GM12878 (cell line): ENCODE data around the gene PIGB. TPM values are rescaled to one million over a fixed set of nuclear protein-coding genes. Genes with fewer than 3 reads are reported as not detected.

ENCODE experiments used
- ATAC-seq: fragments of 200-7000 bp; cut with Tn5 transposase; 3 replicates; pipeline ENCODE4 v1.9.1; 2020; ENCODE audit warnings: mild to moderate bottlenecking, moderate library complexity
- BruUV-seq: library from RNA; stranded (reverse); fragments of 400-500 nt; replicated peaks from 2 replicates; lab custom pipeline; 2021; lab: Mats Ljungman, UMichigan
- CTCF ChIA-PET: fragments of 300-600 bp; sonication (Branson Sonifier 250); formaldehyde crosslinking; extraction: SDS; loops from one replicate; lab custom pipeline; 2021; ENCODE audit warnings: inconsistent platforms; lab: Yijun Ruan, JAX
- POLR2A ChIA-PET: fragments of 350-600 bp; formaldehyde crosslinking; extraction: SDS; loops from one replicate; lab custom pipeline; 2021; ENCODE audit warnings: inconsistent platforms; lab: Charles Lee
- RAD21 ChIA-PET: fragments of 300-600 bp; sonication (Branson Sonifier 250); formaldehyde crosslinking; loops from one replicate; lab custom pipeline; 2023; ENCODE audit warnings: antibody characterized with exemption; ENCODE audit not compliant: unreplicated experiment; lab: Charles Lee
- SMC1A ChIA-PET: fragments of 300-600 bp; sonication (Branson Sonifier 250); formaldehyde crosslinking; loops from one replicate; lab custom pipeline; 2023; ENCODE audit not compliant: unreplicated experiment, uncharacterized antibody; lab: Charles Lee
- DNase-seq: peaks from one replicate; pipeline ENCODE4 v3.0.0-alpha.2; 2011; ENCODE audit warnings: low read depth, low spot score
- FAIRE-seq: peaks from 3 replicates; lab custom pipeline; 2011; peaks lifted over from hg19 to GRCh38; lab: Jason Lieb, UNC
- H2AFZ ChIP-seq: 2 replicates; pipeline ENCODE4 v1.6.0; 2011; ENCODE audit warnings: low read depth, low read length, control low read depth; ENCODE audit not compliant: control insufficient read depth
- H3K27ac ChIP-seq: 2 replicates; pipeline ENCODE4 v1.5.1; 2011; ENCODE audit warnings: control low read depth; ENCODE audit not compliant: control insufficient read depth, insufficient read depth
- H3K27me3 ChIP-seq, 2 experiments: replicated peaks in 1 of 2; 2 replicates each; pipeline versions ENCODE4 v1.6.0 to v1.6.1; 2011; ENCODE audit warnings: low read length in 1 of 2; ENCODE audit not compliant: control insufficient read depth in 2 of 2, insufficient read depth in 2 of 2
- H3K36me3 ChIP-seq, 2 experiments: 2 replicates each; pipeline ENCODE4 v1.5.1; 2011; ENCODE audit warnings: low read length in 1 of 2; ENCODE audit not compliant: control insufficient read depth in 2 of 2, insufficient read depth in 2 of 2
- H3K4me1 ChIP-seq: 2 replicates; pipeline ENCODE4 v1.6.1; 2011; ENCODE audit warnings: mild to moderate bottlenecking, low read length, moderate library complexity, mixed read lengths; ENCODE audit not compliant: control insufficient read depth, insufficient read depth
- H3K4me2 ChIP-seq: 2 replicates; pipeline ENCODE4 v1.6.0; 2011; ENCODE audit warnings: control low read depth; ENCODE audit not compliant: control insufficient read depth, insufficient read depth
- H3K4me3 ChIP-seq: fragments of 200-600 bp; sonication (generic); 2 replicates; pipeline ENCODE4 v1.5.1; 2016
- H3K79me2 ChIP-seq: 2 replicates; pipeline ENCODE4 v1.6.0; 2011; ENCODE audit warnings: low read length; ENCODE audit not compliant: control insufficient read depth, insufficient read depth
- H3K9ac ChIP-seq: 2 replicates; pipeline ENCODE4 v1.8.0; 2011; ENCODE audit warnings: low read length, control low read depth, mixed read lengths; ENCODE audit not compliant: control insufficient read depth, insufficient read depth
- H3K9me3 ChIP-seq: replicated peaks from 3 replicates; pipeline ENCODE4 v1.5.1; 2011; ENCODE audit warnings: mild to moderate bottlenecking, low read length; ENCODE audit not compliant: control insufficient read depth, insufficient read depth
- H4K20me1 ChIP-seq: 2 replicates; pipeline ENCODE4 v1.6.0; 2011; ENCODE audit not compliant: control insufficient read depth, insufficient read depth
- CBX5 ChIP-seq: sonication (generic); IDR thresholded peaks from 2 replicates; pipeline ENCODE4 v1.6.1; 2016; ENCODE audit warnings: low read depth, moderate library complexity, mild to moderate bottlenecking, inconsistent platforms
- E2F8 ChIP-seq: fragments of 450-650 bp; IDR thresholded peaks from 2 replicates; pipeline ENCODE4 v1.6.1; 2018; ENCODE audit warnings: mild to moderate bottlenecking, low read depth, moderate library complexity; ENCODE audit not compliant: partially characterized antibody
- GATAD2B ChIP-seq: fragments of 450-650 bp; conservative IDR thresholded peaks from 2 replicates; pipeline ENCODE4 v1.6.1; 2017; ENCODE audit warnings: low read depth, mild to moderate bottlenecking, moderate library complexity
- IKZF1 ChIP-seq: fragments of 450-650 bp; conservative IDR thresholded peaks from 2 replicates; pipeline ENCODE4 v1.6.1; 2017; ENCODE audit warnings: antibody characterized with exemption, mild to moderate bottlenecking
- IKZF2 ChIP-seq, 2 experiments: fragments of 450-650 bp; IDR thresholded peaks; 2 replicates each; pipeline ENCODE4 v1.6.1; 2017; ENCODE audit warnings: mild to moderate bottlenecking in 2 of 2, moderate library complexity in 2 of 2
- MTA2 ChIP-seq: fragments of 450-650 bp; IDR thresholded peaks from 2 replicates; pipeline ENCODE4 v1.6.1; 2016; ENCODE audit warnings: low read depth, mild to moderate bottlenecking, moderate library complexity
- MTA3 ChIP-seq: IDR thresholded peaks from 2 replicates; pipeline ENCODE4 v1.6.1; 2012; ENCODE audit warnings: low read length, inconsistent platforms, borderline replicate concordance
- PAX5 ChIP-seq: IDR thresholded peaks from 2 replicates; pipeline ENCODE4 v1.6.1; 2011; ENCODE audit warnings: low read depth, low read length, borderline replicate concordance
- RELB ChIP-seq: fragments of 450-650 bp; IDR thresholded peaks from 2 replicates; pipeline ENCODE4 v1.6.1; 2017; ENCODE audit warnings: low read depth, mild to moderate bottlenecking, moderate library complexity
- SPI1 ChIP-seq: IDR thresholded peaks from 2 replicates; pipeline ENCODE4 v1.6.1; 2011; ENCODE audit warnings: low read depth, mild to moderate bottlenecking, low read length, moderate library complexity, borderline replicate concordance; ENCODE audit not compliant: insufficient read depth
- TARDBP ChIP-seq: IDR thresholded peaks from 2 replicates; pipeline ENCODE4 v1.6.1; 2016; ENCODE audit warnings: borderline replicate concordance
- ZNF217 ChIP-seq: fragments of 450-650 bp; IDR thresholded peaks from 2 replicates; pipeline ENCODE4 v1.6.1; 2017; ENCODE audit warnings: antibody characterized with exemption, mild to moderate bottlenecking
- WGBS: methylation state at CpG from one replicate; pipeline ENCODE4 v1.1.6; 2016; ENCODE audit warnings: low lambda C conversion rate; ENCODE audit not compliant: insufficient replicate concordance, insufficient coverage; ENCODE audit errors: missing lambda C conversion rate; 5-methylcytosine and 5-hydroxymethylcytosine counted together
- in situ Hi-C: fragments of 300-500 bp; cut with MboI; formaldehyde crosslinking; loops from 9 replicates; pipeline ENCODE4 v1.14.3; 2018; ENCODE audit warnings: mixed read lengths
- intact Hi-C: fragments of 100-400 bp; cut with micrococcal nuclease; formaldehyde crosslinking; loops from one replicate; pipeline ENCODE4 v1.14.2; 2022; ENCODE audit not compliant: unreplicated experiment
- polyA plus RNA-seq, 11 experiments: library from polyadenylated mRNA; depleted of rRNA in 4 of 11; unstranded in 6 of 11; stranded (reverse) in 5 of 11; fragments of >200 nt; fragmentation: Nextera tagmentation in 4 of 11; fragmentation: Illumina TruSeq in 1 of 11; extraction: Ambion mirVana in 4 of 11; extraction: Trizol in 1 of 11; gene quantifications; 1 replicate in 1 of 11; 2 replicates in 10 of 11; pipeline versions ENCODE4 v1.2.1 to v1.2.3, GENCODE V29; 2011 to 2016; ENCODE audit warnings: inconsistent platforms in 2 of 11, missing spikeins in 2 of 11, low read depth in 1 of 11
- total RNA-seq, 4 experiments: library from RNA; depleted of rRNA in 3 of 4; stranded (reverse); fragments of >200 nt in 3 of 4; fragmentation: Illumina TruSeq in 1 of 4; extraction: Trizol in 1 of 4; gene quantifications; 2 replicates each; pipeline versions ENCODE4 v1.2.1 to v1.2.3, GENCODE V29; 2013 to 2021
- TF ChIP-seq, protein P1 (sequence below): fragments of 450-650 bp; IDR thresholded peaks from 2 replicates; pipeline ENCODE4 v1.6.1; 2017; ENCODE audit warnings: borderline replicate concordance

The PIGB gene
- total and polyA plus RNA-seq, 10 of the 15 experiments (the other 5 are each of a cell fraction or from before 2014, with no cell fraction given) = 17.9 to 46.0 (median 25.2) TPM

DNA sequence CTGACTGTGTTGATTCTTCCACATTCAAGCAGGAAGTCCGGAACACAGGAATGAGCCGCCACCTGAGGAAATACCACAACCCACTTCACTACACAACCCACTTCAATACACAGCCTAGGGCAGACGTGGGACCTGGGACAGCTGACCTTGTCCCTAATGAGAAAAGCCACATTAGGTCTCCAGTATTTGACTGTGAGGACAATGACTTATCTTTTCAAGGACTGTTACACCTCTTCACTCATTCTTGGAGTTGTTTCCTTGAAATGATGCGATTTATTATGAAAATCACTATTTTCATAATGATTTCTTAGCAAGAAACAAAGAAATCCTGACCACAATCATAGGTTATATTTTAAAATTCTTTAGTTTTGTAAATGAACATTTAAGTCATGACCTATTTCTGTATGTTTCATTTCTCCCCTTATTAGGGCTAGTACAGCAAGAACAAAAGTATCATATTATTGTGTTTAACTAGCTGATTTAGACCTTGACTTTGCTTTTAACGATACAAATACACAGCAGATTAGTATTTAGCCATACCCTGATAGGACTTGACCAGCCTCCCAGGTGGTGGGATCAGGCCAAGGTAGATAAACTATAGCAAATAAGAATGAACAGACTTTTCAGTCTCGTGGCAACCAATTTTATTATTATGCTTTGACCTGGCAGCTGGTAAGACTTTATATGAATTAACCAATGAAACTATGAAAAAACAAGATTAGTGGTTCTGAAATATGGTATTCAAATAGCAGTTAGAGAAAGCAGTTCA, 35.5 kb upstream of the PIGB start (continued):
- TF ChIP-seq SPI1 (no peak), IKZF2 (IDR thresholded peaks at IDR 0.05) (peak in 1 of 2 experiments; percentile 55; a peak in 2 of 4 replicates), RELB (no peak), GATAD2B (no peak), MTA2 (peak; percentile 83), TARDBP (no peak), PAX5 (no peak), CBX5 (no peak), ZNF217 (no peak), IKZF1 (0 out of 2 replicates have a peak, but pooled peaks have one; percentile 24)
- TF ChIP-seq, all 136 proteins: peak for 8

DNA sequence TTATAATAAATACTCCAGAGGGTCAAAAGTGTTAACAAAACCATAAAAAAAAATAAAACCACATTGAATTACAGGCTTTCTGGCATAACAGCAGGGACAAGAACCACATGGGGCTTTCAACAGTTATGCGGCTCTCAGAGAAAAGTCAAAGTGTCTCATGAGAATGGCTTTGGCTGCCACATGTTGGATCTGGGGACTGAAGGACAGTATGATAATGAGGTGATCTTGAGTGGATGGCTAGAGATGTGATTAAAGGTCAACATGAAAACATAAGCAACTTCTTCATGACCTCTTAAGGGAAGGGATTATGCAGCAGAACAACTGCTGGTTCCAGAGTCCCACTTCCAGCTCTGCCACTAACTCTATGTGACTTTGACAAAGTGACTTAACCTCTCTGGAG, 34.6 kb upstream of the PIGB start:
- SMC1A ChIA-PET = interaction anchor here (1.4 to 11.6 kb wide), 3 partner anchors 27 to 65 kb away, joined by 4 to 110 read pairs (median 6); no protein-coding TSS in a partner anchor
- CTCF ChIA-PET = interaction anchor here (0.6 to 1.4 kb wide), 6 partner anchors 9 to 151 kb away, joined by 3 to 6 read pairs (median 4); partner anchors contain the start of gene RSL24D1
- H3K4me2 ChIP-seq = no peak overlapping the region
- TF ChIP-seq E2F8 = no peak
- TF ChIP-seq, protein P1, sequence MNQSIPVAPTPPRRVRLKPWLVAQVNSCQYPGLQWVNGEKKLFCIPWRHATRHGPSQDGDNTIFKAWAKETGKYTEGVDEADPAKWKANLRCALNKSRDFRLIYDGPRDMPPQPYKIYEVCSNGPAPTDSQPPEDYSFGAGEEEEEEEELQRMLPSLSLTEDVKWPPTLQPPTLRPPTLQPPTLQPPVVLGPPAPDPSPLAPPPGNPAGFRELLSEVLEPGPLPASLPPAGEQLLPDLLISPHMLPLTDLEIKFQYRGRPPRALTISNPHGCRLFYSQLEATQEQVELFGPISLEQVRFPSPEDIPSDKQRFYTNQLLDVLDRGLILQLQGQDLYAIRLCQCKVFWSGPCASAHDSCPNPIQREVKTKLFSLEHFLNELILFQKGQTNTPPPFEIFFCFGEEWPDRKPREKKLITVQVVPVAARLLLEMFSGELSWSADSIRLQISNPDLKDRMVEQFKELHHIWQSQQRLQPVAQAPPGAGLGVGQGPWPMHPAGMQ = no peak
- TF ChIP-seq SPI1 = no peak
- TF ChIP-seq MTA3 = no peak

More for the DNA sequence above, 34.6 kb upstream of the PIGB start:
- H3K4me3 ChIP-seq = no peak overlapping the region
- RAD21 ChIA-PET = interaction anchor here (1.6 to 2.7 kb wide), 3 partner anchors 63 to 67 kb away, joined by 4 to 12 read pairs (median 9); no protein-coding TSS in a partner anchor
- H4K20me1 ChIP-seq = no peaks in the 10 kb centered on the region
- H3K36me3 ChIP-seq = no peaks in the 10 kb centered on the region; a peak in 1 of 4 replicates
- in situ Hi-C loops (loop anchor here (5.0 kb wide), 1 partner anchor 62 kb away; no protein-coding TSS in a partner anchor), intact Hi-C loops (loop anchor here (5.0 to 10.0 kb wide), 3 partner anchors 123 to 770 kb away; partner anchors contain the start of genes CCPG1 and PIERCE2)
- POLR2A ChIA-PET = interaction anchor here (1.4 to 2.1 kb wide), 2 partner anchors 63 to 66 kb away, joined by 4 to 7 read pairs; no protein-coding TSS in a partner anchor
- H3K27ac ChIP-seq = no peak overlapping the region
- peaks cover 20% of the 10 kb centered on the region for H3K79me2 ChIP-seq
- H3K4me1 ChIP-seq = peaks cover 17% of the 10 kb centered on the region
- DNase-seq (no peak), ATAC-seq (no peak), FAIRE-seq (no peak)
- no peaks in the 10 kb centered on the region for H3K9me3 ChIP-seq
- BruUV-seq = no TSS peak
- H3K9ac ChIP-seq = no peak overlapping the region
- H2AFZ ChIP-seq = no peak overlapping the region
- WGBS = 100% methylated on average over 1 of the region's 1 CpG
- H3K27me3 ChIP-seq = no peaks in the 10 kb centered on the region
